SH-SY5Y (cell line): ENCODE measurements around the gene TEFM.

Experiments used
- GATA2 ChIP-seq: IDR thresholded peaks from 2 replicates; pipeline ENCODE4 v1.6.1; 2011; ENCODE audit warnings: mild to moderate bottlenecking, low read depth, low read length
- GATA3 ChIP-seq: IDR thresholded peaks from 2 replicates; pipeline ENCODE4 v1.6.1; 2011; ENCODE audit warnings: low read depth, mild to moderate bottlenecking, low read length, moderate library complexity

Gene TEFM

DNA sequence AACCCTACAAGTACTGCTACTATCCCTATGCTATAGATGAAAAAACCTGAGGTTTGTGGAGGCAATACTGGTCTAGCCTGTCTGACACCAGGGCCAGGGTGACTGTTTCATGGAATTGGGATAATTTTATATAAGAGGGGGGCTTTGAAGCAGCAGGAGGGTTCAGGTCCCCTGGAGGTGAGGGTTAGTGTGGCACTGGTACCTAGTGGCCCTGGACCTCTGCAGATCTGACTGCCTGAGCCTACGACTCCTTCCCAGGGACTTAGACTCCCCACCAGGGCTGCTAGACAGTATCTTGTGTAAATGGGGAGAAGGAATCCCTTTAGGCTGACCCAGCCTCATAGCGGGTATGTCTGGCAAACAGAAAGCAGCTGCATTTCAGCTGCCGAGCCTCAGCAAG lies 22.5 kb upstream of the TEFM start:
- TF ChIP-seq GATA3 (no peak), GATA2 (no peak)

DNA sequence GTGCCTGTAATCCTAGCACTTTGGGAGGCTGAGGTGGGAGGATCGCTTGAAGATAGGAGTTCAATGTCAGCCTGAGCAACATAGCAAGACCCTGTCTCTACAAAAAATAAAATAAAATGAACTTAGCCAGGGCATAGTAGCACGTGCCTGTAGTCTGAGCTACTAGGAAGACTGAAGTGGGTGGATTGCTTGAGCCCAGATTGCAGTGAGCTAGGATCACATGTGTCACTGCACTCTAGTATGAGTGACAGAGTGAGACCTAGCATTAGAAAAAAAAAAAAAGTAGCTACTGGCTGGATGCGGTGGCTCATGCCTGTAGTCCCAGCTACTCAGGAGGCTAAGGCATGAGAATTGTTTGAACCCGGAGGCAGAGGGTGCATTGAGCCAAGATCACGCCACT lies 21.7 kb upstream of the TEFM start:
- TF ChIP-seq GATA2 (no peak), GATA3 (no peak)

DNA sequence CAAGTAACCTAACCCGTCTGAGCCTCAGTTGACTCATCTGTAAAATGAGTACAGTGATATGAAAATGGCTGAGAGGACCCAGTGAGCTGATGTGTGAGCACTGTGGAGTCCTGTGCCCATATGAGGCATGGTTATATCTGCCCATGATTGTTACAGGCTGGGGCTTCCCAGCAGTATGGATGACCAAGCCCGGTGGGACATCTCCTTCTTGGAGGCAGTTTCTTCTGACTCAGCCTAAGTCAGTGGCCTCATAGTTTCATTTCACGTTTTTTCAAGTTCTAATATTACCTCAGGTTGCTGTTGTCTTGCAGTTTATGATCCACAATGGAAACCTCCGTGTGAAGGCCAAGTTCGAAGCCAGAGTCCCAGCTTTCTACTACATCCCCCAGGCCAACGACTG lies 20.5 kb upstream of the TEFM start:
- TF ChIP-seq GATA2 = no peak
- TF ChIP-seq GATA3 = no peak

DNA sequence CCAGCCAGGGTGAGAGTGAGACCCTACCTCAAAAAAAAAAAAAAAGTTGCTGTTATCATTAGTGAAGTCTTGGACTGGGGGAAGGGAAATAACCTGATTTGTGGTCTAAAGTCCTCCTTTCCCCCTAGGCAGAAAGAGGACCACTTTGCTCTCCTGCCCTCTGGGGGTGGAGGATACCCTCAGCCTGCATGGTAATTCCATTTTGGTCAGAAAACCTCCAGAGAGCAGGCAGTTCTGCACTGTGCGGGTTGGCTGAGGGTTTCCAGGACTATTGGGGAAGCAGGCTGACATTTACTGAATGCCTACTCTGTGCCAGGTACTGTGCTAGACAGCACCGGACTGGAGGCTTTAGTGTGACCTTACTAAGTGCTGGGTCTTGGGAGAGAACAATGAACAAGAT lies 18.3 kb upstream of the TEFM start:
- TF ChIP-seq GATA3 = no peak
- TF ChIP-seq GATA2 = no peak

GRCh38 chr17:30922235-30923030 lies 16.4 kb upstream of the TEFM start:
- TF ChIP-seq GATA3 (no peak), GATA2 (no peak)

DNA sequence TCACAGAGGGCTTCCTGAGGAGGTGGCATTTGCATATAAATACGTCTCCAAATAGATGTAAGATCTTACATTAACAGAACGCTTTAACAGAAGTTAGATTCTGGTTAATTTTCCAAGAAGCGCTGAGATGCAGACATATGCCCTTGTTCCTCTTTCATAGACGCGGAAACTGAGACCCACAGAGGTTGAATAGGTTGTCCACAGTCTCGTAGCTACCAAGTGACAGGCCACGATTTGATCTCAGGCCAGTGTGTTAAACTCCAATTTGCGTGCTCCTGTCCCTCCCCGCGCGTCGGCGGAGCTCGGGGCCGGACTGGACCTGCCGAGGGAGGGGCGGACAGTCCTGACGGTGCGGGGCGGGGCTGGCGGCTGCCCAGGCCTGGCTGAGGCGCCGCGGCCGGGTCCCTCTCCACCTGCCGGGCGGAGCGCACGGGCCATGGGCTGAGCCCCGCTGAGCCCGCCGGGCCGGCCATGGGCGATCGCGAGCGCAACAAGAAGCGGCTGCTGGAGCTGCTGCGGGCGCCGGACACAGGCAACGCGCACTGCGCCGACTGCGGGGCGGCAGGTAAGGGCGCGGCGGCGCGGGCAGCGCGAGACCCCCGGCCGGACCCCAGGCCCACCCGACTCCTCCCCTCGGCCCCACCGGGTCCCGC lies 15.6 kb upstream of the TEFM start, which contains the start of gene ADAP2:
Gene ADAP2, plus strand, starts transcription at position 402 of the 653 bp plus-strand sequence. Its CDS starts 70 bp downstream, at position 472.
- TF ChIP-seq GATA2 = no peak
- no peak for TF ChIP-seq GATA3

DNA sequence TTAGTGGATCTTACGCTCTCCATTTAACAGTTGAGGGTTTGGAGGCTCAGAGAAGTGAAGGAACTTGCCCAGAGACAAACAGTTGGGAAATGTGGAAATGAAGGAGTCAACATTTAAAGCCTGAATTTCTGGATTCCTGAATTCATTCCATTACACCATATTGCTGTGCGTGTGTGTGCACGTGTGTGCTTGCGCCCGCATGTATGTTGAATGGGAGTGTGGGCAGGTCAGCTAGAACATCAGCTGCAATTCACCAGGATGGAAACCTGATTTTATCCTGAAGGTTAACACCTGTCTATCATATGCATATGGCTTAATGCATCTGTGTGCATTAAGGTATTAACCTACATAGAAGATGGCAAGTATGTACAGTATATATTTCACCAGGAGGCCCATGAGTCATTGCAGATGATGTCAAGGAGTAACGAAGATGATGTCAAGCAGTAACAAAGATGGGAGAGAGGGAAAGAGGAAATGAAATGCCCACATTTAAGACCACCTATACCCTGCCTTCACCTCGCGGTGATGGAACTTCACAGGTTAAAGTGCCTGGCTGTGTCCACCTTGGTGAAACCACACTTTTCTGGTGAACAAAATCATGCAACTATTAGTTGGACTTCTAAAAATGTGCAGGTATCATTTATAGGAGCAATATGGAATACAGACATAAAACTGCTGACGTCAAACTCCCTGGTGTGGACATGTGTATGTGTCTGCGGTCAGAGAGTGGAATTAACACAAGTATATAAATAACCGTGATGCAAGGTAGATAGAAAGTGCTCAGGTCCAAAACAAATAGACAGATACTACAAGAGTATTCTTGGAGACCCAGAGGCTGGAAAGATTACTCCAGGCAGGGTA lies 14.9 kb upstream of the TEFM start:
- TF ChIP-seq GATA2 = no peak
- TF ChIP-seq GATA3 = no peak

- no peak for TF ChIP-seq GATA3
- TF ChIP-seq GATA2 = no peak
These were observed 14.2 kb upstream of the TEFM start for GRCh38 chr17:30920282-30920681.

- TF ChIP-seq GATA3 = no peak
- TF ChIP-seq GATA2 = no peak
These were observed 11.0 kb upstream of the TEFM start for GRCh38 chr17:30917050-30917449.

- TF ChIP-seq GATA2 = no peak
- TF ChIP-seq GATA3 = no peak
These were observed 10.0 kb upstream of the TEFM start for GRCh38 chr17:30915833-30916611.

DNA sequence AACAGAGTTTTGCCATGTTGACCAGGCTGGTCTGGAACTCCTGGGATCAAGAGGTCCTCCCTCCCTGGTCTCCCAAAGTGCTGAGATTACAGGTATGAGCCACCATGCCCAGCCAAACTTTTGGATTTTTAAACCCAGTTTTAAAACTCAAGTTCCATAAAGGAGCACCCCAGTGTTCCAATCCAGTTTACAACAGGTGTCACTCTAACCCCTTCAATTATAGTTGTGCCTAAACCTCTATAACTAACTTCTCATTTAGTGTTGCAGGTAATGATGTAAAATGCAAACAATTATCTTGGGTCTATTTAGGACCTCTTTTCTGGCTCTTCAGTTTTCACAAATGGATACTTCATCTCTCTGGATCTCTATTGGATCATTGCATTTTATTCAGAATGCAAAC lies 7.9 kb upstream of the TEFM start:
- no peak for TF ChIP-seq GATA2
- TF ChIP-seq GATA3 = no peak

- TF ChIP-seq GATA3 = no peak
- TF ChIP-seq GATA2 = no peak
These were observed 2.8 kb upstream of the TEFM start for GRCh38 chr17:30908717-30909420.

- TF ChIP-seq GATA2 = no peak
- TF ChIP-seq GATA3 = no peak
These were observed 317 bp downstream of the TEFM start for GRCh38 chr17:30905742-30906100.

GRCh38 chr17:30897311-30897710 lies 8.7 kb downstream of the TEFM start:
- TF ChIP-seq GATA3 (no peak), GATA2 (no peak)
